NCI-H2081 treated with DMSO at 0.1 percent for 48 hours (cell line): ENCODE data around the gene HEXIM2.
"Not testable (repeated sequence)": the region's sequence is repeated elsewhere in the genome, so short reads cannot be mapped to it uniquely, and the experiment has no call there.

Experiments used
- DNase-seq: peaks from one replicate; lab custom pipeline; 2025; lab: John Stamatoyannopoulos, UW

HEXIM2 gene

GRCh38 chr17:45161288-45162024, at the start of gene HEXIM2:
Gene HEXIM2, plus strand, starts transcription at chr17:45161875. Its CDS starts 919 bp downstream, at chr17:45162794.
- peak; percentile 99 for DNase-seq

- no peak for DNase-seq
Observed at GRCh38 chr17:45112559-45113423, 48.9 kb upstream of the HEXIM2 start.

- DNase-seq: no peak
Observed at GRCh38 chr17:45113424-45113754, 48.3 kb upstream of the HEXIM2 start.

- no peak for DNase-seq
Observed at GRCh38 chr17:45114117-45114932, 47.4 kb upstream of the HEXIM2 start.

GRCh38 chr17:45115015-45115625, 46.6 kb upstream of the HEXIM2 start:
- DNase-seq: no peak

GRCh38 chr17:45115871-45116270, 45.8 kb upstream of the HEXIM2 start:
- DNase-seq: no peak

- no peak for DNase-seq
Observed at GRCh38 chr17:45116434-45117016, 45.1 kb upstream of the HEXIM2 start.

- no peak for DNase-seq
Observed at GRCh38 chr17:45117334-45117733, 44.3 kb upstream of the HEXIM2 start.

GRCh38 chr17:45117848-45118646, 43.6 kb upstream of the HEXIM2 start:
- DNase-seq: no peak

- DNase-seq: no peak
Observed at GRCh38 chr17:45118691-45119090, 43.0 kb upstream of the HEXIM2 start.

- no peak for DNase-seq
Observed at GRCh38 chr17:45119964-45120363, 41.7 kb upstream of the HEXIM2 start.

- no peak for DNase-seq
Observed at GRCh38 chr17:45120558-45120957, 41.1 kb upstream of the HEXIM2 start.

GRCh38 chr17:45121055-45121454, 40.6 kb upstream of the HEXIM2 start:
- DNase-seq: no peak

GRCh38 chr17:45123076-45123770, 38.5 kb upstream of the HEXIM2 start:
- DNase-seq: no peak

GRCh38 chr17:45123930-45124796, 37.5 kb upstream of the HEXIM2 start:
- DNase-seq: no peak

GRCh38 chr17:45124797-45125122, 36.9 kb upstream of the HEXIM2 start:
- DNase-seq: not testable (repeated sequence)

GRCh38 chr17:45125509-45125908, 36.2 kb upstream of the HEXIM2 start:
- no peak for DNase-seq

GRCh38 chr17:45127207-45127547, 34.5 kb upstream of the HEXIM2 start:
- DNase-seq: no peak

- DNase-seq: no peak
Observed at GRCh38 chr17:45127548-45128300, 34.0 kb upstream of the HEXIM2 start.
